WTC11 (cell line): Measurements from ENCODE around the gene INSYN1. TPM values are rescaled to one million over a fixed set of nuclear protein-coding genes. Genes with fewer than 3 reads are reported as not detected.

ENCODE experiments used
- ATAC-seq: fragments of 200-7000 bp; cut with Tn5 transposase; 2 replicates; pipeline ENCODE4 v1.10.0; 2021; ENCODE audit warnings: mild to moderate bottlenecking, moderate library complexity
- CTCF ChIA-PET: fragments of 300-600 bp; sonication (Branson Sonifier 250); formaldehyde crosslinking; loops from one replicate; lab custom pipeline; 2021; ENCODE audit warnings: antibody characterized with exemption; lab: Charles Lee
- POLR2A ChIA-PET: fragments of 350-600 bp; sonication (Branson Sonifier 250); formaldehyde crosslinking; loops from one replicate; lab custom pipeline; 2021; ENCODE audit warnings: antibody characterized with exemption; lab: Charles Lee
- DNase-seq: peaks from one replicate; pipeline ENCODE4 v3.0.0; 2021; ENCODE audit warnings: low spot score
- H3K27ac Mint-ChIP-seq: 2 replicates; pipeline ENCODE4 v1.8.0; 2021; ENCODE audit warnings: mixed read lengths
- H3K27me3 Mint-ChIP-seq: 2 replicates; pipeline ENCODE4 v1.8.0; 2021; ENCODE audit warnings: low read depth, mild to moderate bottlenecking, moderate library complexity, mixed read lengths
- H3K36me3 Mint-ChIP-seq: 2 replicates; pipeline ENCODE4 v1.8.0; 2021; ENCODE audit warnings: mixed read lengths
- H3K4me1 Mint-ChIP-seq: 2 replicates; pipeline ENCODE4 v1.8.0; 2022; ENCODE audit warnings: mixed read lengths
- H3K4me3 Mint-ChIP-seq: 2 replicates; pipeline ENCODE4 v1.8.0; 2021; ENCODE audit warnings: mild to moderate bottlenecking, moderate library complexity, mixed read lengths
- H3K9me3 Mint-ChIP-seq: 2 replicates; pipeline ENCODE4 v1.8.0; 2021; ENCODE audit warnings: mixed read lengths
- CBFB ChIP-seq: sonication (generic); formaldehyde crosslinking; IDR thresholded peaks from 2 replicates; pipeline ENCODE4 v1.8.1; 2022; ENCODE audit warnings: mild to moderate bottlenecking, low read depth, missing genetic modification reagents
- CTCF ChIP-seq: fragments of 200-600 bp; IDR thresholded peaks from 2 replicates; pipeline ENCODE4 v1.8.0; 2022; ENCODE audit warnings: antibody characterized with exemption
- FOXJ3 ChIP-seq: sonication (generic); formaldehyde crosslinking; IDR thresholded peaks from 2 replicates; pipeline ENCODE4 v1.9.0; 2021; ENCODE audit warnings: missing genetic modification reagents, mild to moderate bottlenecking, borderline replicate concordance
- FOXK1 ChIP-seq: sonication (generic); formaldehyde crosslinking; IDR thresholded peaks from 2 replicates; pipeline ENCODE4 v1.8.0; 2022; ENCODE audit warnings: mild to moderate bottlenecking, moderate library complexity, missing genetic modification reagents
- MXD4 ChIP-seq: fragments of 250-450 bp; sonication (Bioruptor Pico); IDR thresholded peaks from 2 replicates; pipeline ENCODE4 v1.8.0; 2021; ENCODE audit warnings: mild to moderate bottlenecking, moderate library complexity, borderline replicate concordance
- PRRX2 ChIP-seq: fragments of 250-450 bp; sonication (Bioruptor Pico); IDR thresholded peaks from 2 replicates; pipeline ENCODE4 v1.8.0; 2021; ENCODE audit warnings: mild to moderate bottlenecking
- RORB ChIP-seq: fragments of 250-450 bp; sonication (Bioruptor Pico); IDR thresholded peaks from 2 replicates; pipeline ENCODE4 v1.9.0; 2021; ENCODE audit warnings: mild to moderate bottlenecking
- SMAD3 ChIP-seq: sonication (generic); formaldehyde crosslinking; IDR thresholded peaks from 2 replicates; pipeline ENCODE4 v1.8.0; 2022; ENCODE audit warnings: missing genetic modification reagents, mild to moderate bottlenecking, borderline replicate concordance
- ZBTB21 ChIP-seq: sonication (generic); formaldehyde crosslinking; IDR thresholded peaks from 2 replicates; pipeline ENCODE4 v1.8.1; 2023; ENCODE audit warnings: mild to moderate bottlenecking, missing genetic modification reagents, borderline replicate concordance
- ZNF232 ChIP-seq: sonication (generic); formaldehyde crosslinking; IDR thresholded peaks from 2 replicates; pipeline ENCODE4 v1.8.0; 2022; ENCODE audit warnings: mild to moderate bottlenecking, missing genetic modification reagents
- ZNF532 ChIP-seq: fragments of 250-450 bp; sonication (Bioruptor Pico); IDR thresholded peaks from 2 replicates; pipeline ENCODE4 v1.9.0; 2021; ENCODE audit warnings: mild to moderate bottlenecking, borderline replicate concordance
- total RNA-seq: library from RNA; stranded (reverse); gene quantifications from 3 replicates; pipeline ENCODE4 v1.2.3, GENCODE V29; 2021
- TF ChIP-seq, protein P1 (sequence below): fragments of 250-450 bp; sonication (Bioruptor Pico); IDR thresholded peaks from 2 replicates; pipeline ENCODE4 v1.9.0; 2021; ENCODE audit warnings: mild to moderate bottlenecking
- TF ChIP-seq, protein P2 (sequence below): sonication (generic); formaldehyde crosslinking; IDR thresholded peaks from 2 replicates; pipeline ENCODE4 v1.8.0; 2022; ENCODE audit warnings: mild to moderate bottlenecking, missing genetic modification reagents
- TF ChIP-seq, protein P3 (sequence below): sonication (generic); formaldehyde crosslinking; IDR thresholded peaks from 2 replicates; pipeline ENCODE4 v1.8.0; 2022; ENCODE audit warnings: mild to moderate bottlenecking, missing genetic modification reagents

The INSYN1 gene
- total RNA-seq, 1 experiment from 2014 or later, result 11.9 TPM

DNA sequence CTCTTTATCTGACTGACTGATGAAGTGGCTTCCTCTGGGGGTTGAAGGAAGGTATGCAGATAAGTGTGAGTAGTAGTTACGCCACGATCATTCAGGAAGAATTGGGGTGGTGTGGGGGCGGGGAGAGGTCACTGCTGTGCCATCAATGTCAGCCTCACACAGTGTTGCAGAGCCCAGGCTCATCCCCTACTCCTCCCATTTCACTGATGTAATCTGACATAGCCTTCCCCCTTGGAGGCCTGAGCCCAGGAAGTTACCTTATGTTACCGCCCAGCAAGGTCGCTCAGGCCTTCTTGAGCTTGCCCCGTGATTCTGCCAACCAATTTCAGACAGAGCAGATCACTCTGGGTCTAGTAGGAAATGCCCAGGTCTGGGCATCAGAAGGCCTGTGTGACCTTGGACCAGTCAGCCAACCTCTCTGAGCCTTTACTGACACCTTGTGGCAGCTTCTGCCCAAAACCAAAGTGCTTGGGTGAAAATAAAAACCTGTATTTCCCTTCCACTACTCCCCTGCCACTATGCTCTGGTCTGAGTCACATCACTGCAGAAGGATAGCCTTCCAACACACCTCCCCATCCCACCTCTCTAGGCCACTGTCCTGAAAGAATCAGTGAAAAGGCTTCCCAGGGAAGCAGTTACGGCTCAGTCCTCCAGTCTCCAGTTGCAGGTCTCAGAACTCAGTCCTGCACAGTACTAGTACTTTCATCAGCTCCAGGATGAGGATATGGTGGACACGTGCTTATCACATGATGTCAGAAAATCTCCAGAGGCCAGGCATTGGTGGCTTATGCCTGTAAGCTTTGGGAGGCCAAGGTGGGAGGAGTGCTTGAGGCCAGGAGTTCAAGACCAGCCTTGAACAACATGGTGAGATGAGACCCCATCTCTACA lies 28.1 kb upstream of the INSYN1 start:
- ChIA-PET CTCF (interaction anchor here (0.5 to 4.3 kb wide), 21 partner anchors 8 to 478 kb away, joined by 3 to 20 read pairs (median 4); partner anchors contain the start of genes INSYN1 and TBC1D21), POLR2A (no interaction called here)
- Mint-ChIP-seq H3K27ac (no peak overlapping the region), H3K36me3 (no peaks in the 10 kb centered on the region), H3K4me3 (no peak overlapping the region), H3K27me3 (no peaks in the 10 kb centered on the region; the same call in 1 of the 2 replicates), H3K4me1 (peaks cover 44% of the 10 kb centered on the region), H3K9me3 (no peaks in the 10 kb centered on the region)
- DNase-seq (no peak), ATAC-seq (peak; percentile 75)
- TF ChIP-seq CTCF, result 0 out of 2 replicates have a peak, but pooled peaks have one; percentile 29
- TF ChIP-seq, protein P1, sequence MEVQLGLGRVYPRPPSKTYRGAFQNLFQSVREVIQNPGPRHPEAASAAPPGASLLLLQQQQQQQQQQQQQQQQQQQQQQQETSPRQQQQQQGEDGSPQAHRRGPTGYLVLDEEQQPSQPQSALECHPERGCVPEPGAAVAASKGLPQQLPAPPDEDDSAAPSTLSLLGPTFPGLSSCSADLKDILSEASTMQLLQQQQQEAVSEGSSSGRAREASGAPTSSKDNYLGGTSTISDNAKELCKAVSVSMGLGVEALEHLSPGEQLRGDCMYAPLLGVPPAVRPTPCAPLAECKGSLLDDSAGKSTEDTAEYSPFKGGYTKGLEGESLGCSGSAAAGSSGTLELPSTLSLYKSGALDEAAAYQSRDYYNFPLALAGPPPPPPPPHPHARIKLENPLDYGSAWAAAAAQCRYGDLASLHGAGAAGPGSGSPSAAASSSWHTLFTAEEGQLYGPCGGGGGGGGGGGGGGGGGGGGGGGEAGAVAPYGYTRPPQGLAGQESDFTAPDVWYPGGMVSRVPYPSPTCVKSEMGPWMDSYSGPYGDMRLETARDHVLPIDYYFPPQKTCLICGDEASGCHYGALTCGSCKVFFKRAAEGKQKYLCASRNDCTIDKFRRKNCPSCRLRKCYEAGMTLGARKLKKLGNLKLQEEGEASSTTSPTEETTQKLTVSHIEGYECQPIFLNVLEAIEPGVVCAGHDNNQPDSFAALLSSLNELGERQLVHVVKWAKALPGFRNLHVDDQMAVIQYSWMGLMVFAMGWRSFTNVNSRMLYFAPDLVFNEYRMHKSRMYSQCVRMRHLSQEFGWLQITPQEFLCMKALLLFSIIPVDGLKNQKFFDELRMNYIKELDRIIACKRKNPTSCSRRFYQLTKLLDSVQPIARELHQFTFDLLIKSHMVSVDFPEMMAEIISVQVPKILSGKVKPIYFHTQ (CRISPR knock-in tag), result no peak

DNA sequence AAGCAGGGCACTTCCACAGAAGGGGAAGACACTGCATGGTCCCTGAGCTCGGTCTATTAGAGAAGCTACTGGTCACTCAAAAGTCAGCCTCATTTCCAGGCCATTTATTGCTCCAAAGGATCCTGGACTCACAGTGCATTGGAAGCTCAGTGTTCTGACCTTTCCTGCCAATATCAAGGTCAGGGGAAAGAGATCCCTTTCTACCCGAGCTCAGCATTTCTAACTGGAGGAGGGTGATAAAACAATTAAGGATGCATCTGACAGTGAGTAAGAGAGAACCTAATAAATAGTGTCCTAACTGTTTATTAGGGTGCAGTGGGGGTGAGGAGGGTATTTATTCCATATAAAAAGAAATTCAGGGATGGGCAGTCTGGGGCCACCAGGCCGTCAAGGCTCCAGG lies 26.8 kb upstream of the INSYN1 start:
- DNase-seq (no peak), ATAC-seq (no peak)
- CTCF ChIA-PET, result interaction anchor here (0.6 to 3.9 kb wide), 10 partner anchors 9 to 86 kb away, joined by 3 to 20 read pairs (median 4); partner anchors contain the start of gene INSYN1
- Mint-ChIP-seq H3K27me3 (no peaks in the 10 kb centered on the region; the same call in 1 of the 2 replicates), H3K4me3 (no peak overlapping the region), H3K27ac (no peak overlapping the region), H3K4me1 (peaks cover 31% of the 10 kb centered on the region), H3K36me3 (no peaks in the 10 kb centered on the region), H3K9me3 (no peaks in the 10 kb centered on the region)
- no peak for TF ChIP-seq ZNF532
- no peak for TF ChIP-seq SMAD3 (CRISPR knock-in tag)
- TF ChIP-seq, protein P1 (CRISPR knock-in tag), result no peak
- TF ChIP-seq, protein P2, sequence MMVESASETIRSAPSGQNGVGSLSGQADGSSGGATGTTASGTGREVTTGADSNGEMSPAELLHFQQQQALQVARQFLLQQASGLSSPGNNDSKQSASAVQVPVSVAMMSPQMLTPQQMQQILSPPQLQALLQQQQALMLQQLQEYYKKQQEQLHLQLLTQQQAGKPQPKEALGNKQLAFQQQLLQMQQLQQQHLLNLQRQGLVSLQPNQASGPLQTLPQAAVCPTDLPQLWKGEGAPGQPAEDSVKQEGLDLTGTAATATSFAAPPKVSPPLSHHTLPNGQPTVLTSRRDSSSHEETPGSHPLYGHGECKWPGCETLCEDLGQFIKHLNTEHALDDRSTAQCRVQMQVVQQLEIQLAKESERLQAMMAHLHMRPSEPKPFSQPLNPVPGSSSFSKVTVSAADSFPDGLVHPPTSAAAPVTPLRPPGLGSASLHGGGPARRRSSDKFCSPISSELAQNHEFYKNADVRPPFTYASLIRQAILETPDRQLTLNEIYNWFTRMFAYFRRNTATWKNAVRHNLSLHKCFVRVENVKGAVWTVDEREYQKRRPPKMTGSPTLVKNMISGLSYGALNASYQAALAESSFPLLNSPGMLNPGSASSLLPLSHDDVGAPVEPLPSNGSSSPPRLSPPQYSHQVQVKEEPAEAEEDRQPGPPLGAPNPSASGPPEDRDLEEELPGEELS (CRISPR knock-in tag), result no peak
- no peak for TF ChIP-seq CBFB
- TF ChIP-seq ZBTB21, result no peak
- TF ChIP-seq PRRX2 (CRISPR knock-in tag), result no peak
- no peak for TF ChIP-seq ZNF232 (CRISPR knock-in tag)
- no peak for TF ChIP-seq FOXJ3 (CRISPR knock-in tag)
- TF ChIP-seq, protein P3, sequence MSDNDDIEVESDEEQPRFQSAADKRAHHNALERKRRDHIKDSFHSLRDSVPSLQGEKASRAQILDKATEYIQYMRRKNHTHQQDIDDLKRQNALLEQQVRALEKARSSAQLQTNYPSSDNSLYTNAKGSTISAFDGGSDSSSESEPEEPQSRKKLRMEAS, result no peak
- TF ChIP-seq RORB (CRISPR knock-in tag), result no peak
- no peak for TF ChIP-seq FOXK1 (CRISPR knock-in tag)
- TF ChIP-seq CTCF, result no peak
- TF ChIP-seq MXD4 (CRISPR knock-in tag), result no peak
- POLR2A ChIA-PET, result no interaction called here
